HCT116 (cell line): Measurements from ENCODE around the gene THADA. TPM values are rescaled to one million over a fixed set of nuclear protein-coding genes. Genes with fewer than 3 reads are reported as not detected.

ENCODE experiments used
- ATAC-seq: fragments of 200-7000 bp; cut with Tn5 transposase; 2 replicates; pipeline ENCODE4 v1.9.1; 2020; ENCODE audit warnings: mild to moderate bottlenecking, moderate library complexity
- BruUV-seq: library from RNA; stranded (reverse); fragments of 400-500 nt; replicated peaks from 2 replicates; lab custom pipeline; 2021; lab: Mats Ljungman, UMichigan
- CTCF ChIA-PET: fragments of 300-600 bp; sonication (Branson Sonifier 250); formaldehyde crosslinking; loops from one replicate; lab custom pipeline; 2021; ENCODE audit warnings: antibody characterized with exemption; lab: Charles Lee
- POLR2A ChIA-PET: fragments of 300-600, 350-600 bp; sonication (Branson Sonifier 250); formaldehyde crosslinking; loops from one replicate; lab custom pipeline; 2021; ENCODE audit warnings: antibody characterized with exemption; lab: Charles Lee
- RAD21 ChIA-PET, 2 experiments: fragments of 300-600 bp; sonication (Branson Sonifier 250); formaldehyde crosslinking; loops; one replicate each; lab custom pipeline; 2023; ENCODE audit warnings: low total read pairs in 2 of 2; ENCODE audit not compliant: uncharacterized antibody in 2 of 2, unreplicated experiment in 2 of 2, low non-redundant PET in 1 of 2; lab: Charles Lee
- DNase-seq: peaks from one replicate; pipeline ENCODE4 v3.0.0-alpha.2; 2010; ENCODE audit warnings: low read depth, low spot score
- H2AFZ ChIP-seq: fragments of 200-600 bp; shearing (Covaris generic), sonication (generic); 2 replicates; pipeline ENCODE4 v1.6.1; 2017; ENCODE audit warnings: low read depth, mixed run types, mixed read lengths, antibody characterized with exemption, low read length; ENCODE audit not compliant: poor library complexity, severe bottlenecking
- H3K27ac ChIP-seq: 2 replicates; pipeline ENCODE4 v1.5.1; 2012; ENCODE audit warnings: low read depth, low read length
- H3K27me3 ChIP-seq: fragments of 200-600 bp; sonication (generic); 2 replicates; pipeline ENCODE4 v1.6.1; 2016; ENCODE audit warnings: mixed run types, low read length, mixed read lengths; ENCODE audit not compliant: insufficient read depth
- H3K36me3 ChIP-seq, 2 experiments: fragments of 200-500 bp in 1 of 2; fragments of 200-600 bp in 1 of 2; sonication (Bioruptor generic) in 1 of 2; sonication (generic) in 1 of 2; 2 replicates each; pipeline versions ENCODE4 v1.5.1 to v1.6.1; 2014 to 2016; ENCODE audit warnings: low read length in 2 of 2, inconsistent platforms in 1 of 2, mixed read lengths in 1 of 2, mixed run types in 1 of 2; ENCODE audit not compliant: insufficient read depth in 2 of 2, control insufficient read depth in 1 of 2
- H3K4me1 ChIP-seq, 2 experiments: fragments of 200-600 bp in 1 of 2; sonication (generic) in 1 of 2; 2 replicates each; pipeline versions ENCODE4 v1.5.1 to v1.6.1; 2012 to 2017; ENCODE audit warnings: low read length in 2 of 2, inconsistent platforms in 1 of 2, mild to moderate bottlenecking in 1 of 2, mixed read lengths in 1 of 2, mixed run types in 1 of 2, moderate library complexity in 1 of 2; ENCODE audit not compliant: insufficient read depth in 2 of 2, control insufficient read depth in 1 of 2
- H3K4me2 ChIP-seq: fragments of 200-600 bp; sonication (generic); 2 replicates; pipeline ENCODE4 v1.6.1; 2017; ENCODE audit warnings: mixed run types, low read length, mixed read lengths
- H3K4me3 ChIP-seq, 2 experiments: fragments of 200-600 bp in 1 of 2; sonication (generic) in 1 of 2; replicated peaks in 1 of 2; 2 replicates each; pipeline ENCODE4 v1.5.1; 2011 to 2016; ENCODE audit warnings: low read length in 2 of 2, control low read depth in 1 of 2, low read depth in 1 of 2, mild to moderate bottlenecking in 1 of 2, mixed read lengths in 1 of 2, mixed run types in 1 of 2
- H3K79me2 ChIP-seq: fragments of 200-600 bp; sonication (generic); 2 replicates; pipeline ENCODE4 v1.6.1; 2017; ENCODE audit warnings: mild to moderate bottlenecking, mixed run types, low read length, moderate library complexity, mixed read lengths; ENCODE audit not compliant: insufficient read depth
- H3K9ac ChIP-seq: fragments of 200-600 bp; sonication (generic); 2 replicates; pipeline ENCODE4 v1.6.1; 2016; ENCODE audit warnings: low read length, mixed read lengths
- H3K9me2 ChIP-seq: fragments of 200-600 bp; sonication (generic), shearing (Covaris generic); 2 replicates; pipeline ENCODE4 v1.6.1; 2017; ENCODE audit warnings: mixed run types, mild to moderate bottlenecking, moderate library complexity; ENCODE audit not compliant: insufficient read depth
- H3K9me3 ChIP-seq, 2 experiments: fragments of 200-500 bp in 1 of 2; fragments of 200-600 bp in 1 of 2; sonication (Bioruptor generic) in 1 of 2; sonication (generic) in 1 of 2; 2 replicates each; pipeline ENCODE4 v1.6.1; 2014 to 2017; ENCODE audit warnings: low read length in 2 of 2, mixed read lengths in 2 of 2, inconsistent platforms in 1 of 2, low read depth in 1 of 2, mild to moderate bottlenecking in 1 of 2, mixed run types in 1 of 2, moderate library complexity in 1 of 2; ENCODE audit not compliant: control insufficient read depth in 1 of 2, insufficient read depth in 1 of 2
- H4K20me1 ChIP-seq: fragments of 200-600 bp; sonication (generic), shearing (Covaris generic); 2 replicates; pipeline ENCODE4 v1.6.1; 2017; ENCODE audit warnings: mixed run types, mild to moderate bottlenecking, moderate library complexity; ENCODE audit not compliant: insufficient read depth
- CBX3 ChIP-seq: IDR thresholded peaks from 2 replicates; pipeline ENCODE4 v1.6.1; 2012; ENCODE audit warnings: low read depth
- CEBPB ChIP-seq: IDR thresholded peaks from 2 replicates; pipeline ENCODE4 v1.6.1; 2012; ENCODE audit warnings: low read depth
- ELF1 ChIP-seq: IDR thresholded peaks from 2 replicates; pipeline ENCODE4 v1.6.1; 2012; ENCODE audit warnings: low read depth, borderline replicate concordance
- FOSL1 ChIP-seq: IDR thresholded peaks from 2 replicates; pipeline ENCODE4 v1.6.1; 2012; ENCODE audit warnings: low read depth
- JUND ChIP-seq: IDR thresholded peaks from 2 replicates; pipeline ENCODE4 v1.6.1; 2012
- RAD21 ChIP-seq: IDR thresholded peaks from 2 replicates; pipeline ENCODE4 v1.6.1; 2012; ENCODE audit warnings: low read depth, mild to moderate bottlenecking
- SRF ChIP-seq: IDR thresholded peaks from 2 replicates; pipeline ENCODE4 v1.6.1; 2012; ENCODE audit warnings: low read depth
- YY1 ChIP-seq: IDR thresholded peaks from 2 replicates; pipeline ENCODE4 v1.6.1; 2011; ENCODE audit warnings: low read length, low read depth, moderate library complexity, mild to moderate bottlenecking; ENCODE audit not compliant: insufficient replicate concordance; ENCODE audit errors: extremely low read depth
- intact Hi-C: fragments of 100-400 bp; cut with micrococcal nuclease; formaldehyde crosslinking; loops from 2 replicates; pipeline ENCODE4 v1.10.0; 2022
- total RNA-seq: library from RNA; stranded (reverse); gene quantifications from one replicate; pipeline ENCODE4 v1.2.1, GENCODE V29; 2021; ENCODE audit not compliant: unreplicated experiment
- TF ChIP-seq, protein P1 (sequence below), 3 experiments: fragments of 200-600 bp in 1 of 3; sonication (generic) in 1 of 3; IDR thresholded peaks in 2 of 3; conservative IDR thresholded peaks in 1 of 3; 2 replicates each; pipeline ENCODE4 v1.5.1; 2012 to 2017; ENCODE audit warnings: low read depth in 2 of 3, low read length in 2 of 3, antibody characterized with exemption in 1 of 3, borderline replicate concordance in 1 of 3, control low read depth in 1 of 3, mild to moderate bottlenecking in 1 of 3, mixed read lengths in 1 of 3, mixed run types in 1 of 3, moderate library complexity in 1 of 3; ENCODE audit not compliant: insufficient read depth in 1 of 3
- TF ChIP-seq, protein P2 (sequence below): IDR thresholded peaks from 2 replicates; pipeline ENCODE4 v1.6.1; 2012; ENCODE audit warnings: low read depth
- TF ChIP-seq, protein P3 (sequence below): IDR thresholded peaks from 2 replicates; pipeline ENCODE4 v1.6.1; 2011; ENCODE audit warnings: mild to moderate bottlenecking, low read length, moderate library complexity; ENCODE audit not compliant: insufficient replicate concordance; ENCODE audit errors: extremely low read depth

THADA gene
- total RNA-seq, 1 experiment from 2014 or later = 30.7 TPM

DNA sequence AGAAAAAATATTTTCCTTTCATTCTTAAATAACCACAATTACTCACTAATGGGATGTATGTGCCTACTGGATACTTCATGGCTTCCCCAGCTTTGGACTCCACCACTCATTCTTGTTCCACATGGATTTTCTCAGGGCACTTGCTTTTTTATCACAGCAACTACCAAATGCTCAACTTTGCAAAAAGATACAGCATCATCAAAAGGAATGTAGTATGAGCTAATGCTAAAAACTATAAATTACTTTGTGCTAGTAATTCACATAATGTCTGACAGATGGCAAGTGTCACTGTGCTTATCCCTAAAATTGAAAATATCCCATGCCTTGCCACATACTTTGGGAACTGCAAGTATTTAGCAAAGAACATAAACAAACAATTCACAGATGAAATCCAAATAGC, 239.1 kb downstream of the THADA start (continued):
- TF ChIP-seq, protein P1, sequence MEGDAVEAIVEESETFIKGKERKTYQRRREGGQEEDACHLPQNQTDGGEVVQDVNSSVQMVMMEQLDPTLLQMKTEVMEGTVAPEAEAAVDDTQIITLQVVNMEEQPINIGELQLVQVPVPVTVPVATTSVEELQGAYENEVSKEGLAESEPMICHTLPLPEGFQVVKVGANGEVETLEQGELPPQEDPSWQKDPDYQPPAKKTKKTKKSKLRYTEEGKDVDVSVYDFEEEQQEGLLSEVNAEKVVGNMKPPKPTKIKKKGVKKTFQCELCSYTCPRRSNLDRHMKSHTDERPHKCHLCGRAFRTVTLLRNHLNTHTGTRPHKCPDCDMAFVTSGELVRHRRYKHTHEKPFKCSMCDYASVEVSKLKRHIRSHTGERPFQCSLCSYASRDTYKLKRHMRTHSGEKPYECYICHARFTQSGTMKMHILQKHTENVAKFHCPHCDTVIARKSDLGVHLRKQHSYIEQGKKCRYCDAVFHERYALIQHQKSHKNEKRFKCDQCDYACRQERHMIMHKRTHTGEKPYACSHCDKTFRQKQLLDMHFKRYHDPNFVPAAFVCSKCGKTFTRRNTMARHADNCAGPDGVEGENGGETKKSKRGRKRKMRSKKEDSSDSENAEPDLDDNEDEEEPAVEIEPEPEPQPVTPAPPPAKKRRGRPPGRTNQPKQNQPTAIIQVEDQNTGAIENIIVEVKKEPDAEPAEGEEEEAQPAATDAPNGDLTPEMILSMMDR (IDR thresholded peaks at IDR 0.05 in 2 of 3, conservative IDR thresholded peaks at IDR 0.05 in 1 of 3; ENCODE audit: borderline replicate concordance in 1 of 3, insufficient read depth in 1 of 3, low read depth in 2 of 3, low read length in 2 of 3) = no peak
- TF ChIP-seq YY1 = no peak
- no peak for TF ChIP-seq CBX3
- TF ChIP-seq ELF1 = no peak

DNA sequence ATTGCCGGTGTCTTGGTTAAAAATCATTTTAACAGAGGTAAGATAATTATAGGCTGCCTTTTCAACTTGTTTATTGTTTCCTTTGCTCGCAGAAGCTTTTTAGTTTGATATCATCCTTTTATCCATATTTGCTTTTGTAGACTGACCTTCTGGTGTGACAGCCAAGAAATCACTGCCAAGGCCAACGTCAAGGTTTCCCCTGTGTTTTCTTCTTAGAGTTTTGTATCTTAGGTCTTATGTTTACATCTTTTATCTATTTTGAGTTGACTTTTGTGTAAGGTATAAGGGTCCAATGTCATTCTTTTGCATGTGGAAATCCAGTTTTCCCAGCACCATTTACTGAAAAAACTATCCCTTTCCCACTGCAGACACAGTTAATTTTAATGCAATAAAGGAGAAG, 240.4 kb downstream of the THADA start:
- Histone ChIP-seq H2AFZ (no peak overlapping the region), H3K79me2 (no peaks in the 10 kb centered on the region), H3K4me2 (no peak overlapping the region), H3K27me3 (no peaks in the 10 kb centered on the region), H3K9ac (no peak overlapping the region), H3K9me2 (no peaks in the 10 kb centered on the region), H3K36me3 (no peaks in the 10 kb centered on the region), H4K20me1 (no peaks in the 10 kb centered on the region), H3K4me1 (no peaks in the 10 kb centered on the region), H3K9me3 (no peaks in the 10 kb centered on the region), H3K4me3 (no peak overlapping the region), H3K27ac (no peak overlapping the region)
- RAD21 ChIA-PET = no interaction called here
- DNase-seq (no peak), ATAC-seq (no peak)
- BruUV-seq = no TSS peak
- intact Hi-C loops = no loop called here
- CTCF ChIA-PET = no interaction called here
- POLR2A ChIA-PET = no interaction called here
- no peak for TF ChIP-seq CEBPB

DNA sequence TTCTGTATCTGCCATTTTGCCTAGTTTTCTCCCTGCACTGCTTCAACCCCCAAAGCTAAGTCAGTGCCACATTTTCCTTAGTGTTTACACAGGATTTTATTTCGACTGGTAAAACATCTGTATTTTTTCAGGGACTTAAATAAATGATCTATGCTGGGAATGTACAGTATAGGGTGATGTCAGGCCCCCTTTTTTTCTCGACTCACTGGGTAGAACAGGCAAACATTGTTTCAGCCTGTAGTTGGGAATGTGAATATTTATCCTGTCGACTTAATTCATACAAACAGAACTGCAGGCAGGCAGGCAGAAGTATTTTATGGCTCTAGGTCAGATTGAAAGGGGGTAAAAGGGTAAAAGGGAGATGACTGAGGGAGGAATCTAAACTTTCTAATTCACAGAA, 245.9 kb downstream of the THADA start:
- no TSS peak for BruUV-seq
- Histone ChIP-seq H3K27me3 (no peaks in the 10 kb centered on the region), H3K79me2 (no peaks in the 10 kb centered on the region), H3K4me3 (no peak overlapping the region), H4K20me1 (no peaks in the 10 kb centered on the region), H3K9me2 (no peaks in the 10 kb centered on the region), H3K4me2 (no peak overlapping the region), H3K9ac (no peak overlapping the region), H3K9me3 (no peaks in the 10 kb centered on the region), H2AFZ (no peak overlapping the region), H3K27ac (no peak overlapping the region), H3K36me3 (no peaks in the 10 kb centered on the region), H3K4me1 (peaks cover 0 to 3% of the 10 kb centered on the region in 2 experiments; a peak in 1 of 4 replicates)
- ChIA-PET POLR2A (no interaction called here), RAD21 (no interaction called here), CTCF (no interaction called here)
- ATAC-seq (no peak), DNase-seq (no peak)
- TF ChIP-seq FOSL1 (no peak), JUND (no peak), RAD21 (no peak), SRF (no peak)
- TF ChIP-seq, protein P2, sequence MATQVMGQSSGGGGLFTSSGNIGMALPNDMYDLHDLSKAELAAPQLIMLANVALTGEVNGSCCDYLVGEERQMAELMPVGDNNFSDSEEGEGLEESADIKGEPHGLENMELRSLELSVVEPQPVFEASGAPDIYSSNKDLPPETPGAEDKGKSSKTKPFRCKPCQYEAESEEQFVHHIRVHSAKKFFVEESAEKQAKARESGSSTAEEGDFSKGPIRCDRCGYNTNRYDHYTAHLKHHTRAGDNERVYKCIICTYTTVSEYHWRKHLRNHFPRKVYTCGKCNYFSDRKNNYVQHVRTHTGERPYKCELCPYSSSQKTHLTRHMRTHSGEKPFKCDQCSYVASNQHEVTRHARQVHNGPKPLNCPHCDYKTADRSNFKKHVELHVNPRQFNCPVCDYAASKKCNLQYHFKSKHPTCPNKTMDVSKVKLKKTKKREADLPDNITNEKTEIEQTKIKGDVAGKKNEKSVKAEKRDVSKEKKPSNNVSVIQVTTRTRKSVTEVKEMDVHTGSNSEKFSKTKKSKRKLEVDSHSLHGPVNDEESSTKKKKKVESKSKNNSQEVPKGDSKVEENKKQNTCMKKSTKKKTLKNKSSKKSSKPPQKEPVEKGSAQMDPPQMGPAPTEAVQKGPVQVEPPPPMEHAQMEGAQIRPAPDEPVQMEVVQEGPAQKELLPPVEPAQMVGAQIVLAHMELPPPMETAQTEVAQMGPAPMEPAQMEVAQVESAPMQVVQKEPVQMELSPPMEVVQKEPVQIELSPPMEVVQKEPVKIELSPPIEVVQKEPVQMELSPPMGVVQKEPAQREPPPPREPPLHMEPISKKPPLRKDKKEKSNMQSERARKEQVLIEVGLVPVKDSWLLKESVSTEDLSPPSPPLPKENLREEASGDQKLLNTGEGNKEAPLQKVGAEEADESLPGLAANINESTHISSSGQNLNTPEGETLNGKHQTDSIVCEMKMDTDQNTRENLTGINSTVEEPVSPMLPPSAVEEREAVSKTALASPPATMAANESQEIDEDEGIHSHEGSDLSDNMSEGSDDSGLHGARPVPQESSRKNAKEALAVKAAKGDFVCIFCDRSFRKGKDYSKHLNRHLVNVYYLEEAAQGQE = no peak
- TF ChIP-seq, protein P3, sequence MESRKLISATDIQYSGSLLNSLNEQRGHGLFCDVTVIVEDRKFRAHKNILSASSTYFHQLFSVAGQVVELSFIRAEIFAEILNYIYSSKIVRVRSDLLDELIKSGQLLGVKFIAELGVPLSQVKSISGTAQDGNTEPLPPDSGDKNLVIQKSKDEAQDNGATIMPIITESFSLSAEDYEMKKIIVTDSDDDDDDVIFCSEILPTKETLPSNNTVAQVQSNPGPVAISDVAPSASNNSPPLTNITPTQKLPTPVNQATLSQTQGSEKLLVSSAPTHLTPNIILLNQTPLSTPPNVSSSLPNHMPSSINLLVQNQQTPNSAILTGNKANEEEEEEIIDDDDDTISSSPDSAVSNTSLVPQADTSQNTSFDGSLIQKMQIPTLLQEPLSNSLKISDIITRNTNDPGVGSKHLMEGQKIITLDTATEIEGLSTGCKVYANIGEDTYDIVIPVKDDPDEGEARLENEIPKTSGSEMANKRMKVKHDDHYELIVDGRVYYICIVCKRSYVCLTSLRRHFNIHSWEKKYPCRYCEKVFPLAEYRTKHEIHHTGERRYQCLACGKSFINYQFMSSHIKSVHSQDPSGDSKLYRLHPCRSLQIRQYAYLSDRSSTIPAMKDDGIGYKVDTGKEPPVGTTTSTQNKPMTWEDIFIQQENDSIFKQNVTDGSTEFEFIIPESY = no peak
- intact Hi-C loops = no loop called here
